Endothelial cell of umbilical vein (primary cell): ENCODE data around the gene PCDH9. TPM values are rescaled to one million over a fixed set of nuclear protein-coding genes. Genes with fewer than 3 reads are reported as not detected.

ENCODE experiments used
- BruUV-seq: library from RNA; stranded (reverse); fragments of 400-500 nt; replicated peaks from 2 replicates; lab custom pipeline; 2021; lab: Mats Ljungman, UMichigan
- CTCF ChIA-PET: fragments of 300-600, 350-600 bp; sonication (Branson Sonifier 250); formaldehyde crosslinking; loops from one replicate; lab custom pipeline; 2021; ENCODE audit warnings: antibody characterized with exemption, inconsistent platforms; lab: Charles Lee
- POLR2A ChIA-PET: fragments of 300-600, 350-600 bp; sonication (Branson Sonifier 250); formaldehyde crosslinking; loops from one replicate; lab custom pipeline; 2021; ENCODE audit warnings: antibody characterized with exemption, inconsistent platforms; lab: Charles Lee
- DNase-seq: peaks from one replicate; pipeline ENCODE4 v3.0.0-alpha.2; 2011; ENCODE audit warnings: low read depth, low spot score
- FAIRE-seq: peaks from 2 replicates; lab custom pipeline; 2011; peaks lifted over from hg19 to GRCh38; lab: Jason Lieb, UNC
- H2AFZ ChIP-seq: 2 replicates; pipeline ENCODE4 v1.6.0; 2012; ENCODE audit warnings: low read depth, low read length, control low read depth, inconsistent platforms
- H3K27ac ChIP-seq: 2 replicates; pipeline ENCODE4 v1.5.1; 2011; ENCODE audit warnings: low read depth, mild to moderate bottlenecking, control low read depth, low read length, moderate library complexity; ENCODE audit not compliant: insufficient read depth
- H3K27me3 ChIP-seq, 2 experiments: 2 replicates each; pipeline versions ENCODE4 v1.6.0 to v1.6.1; 2011; ENCODE audit warnings: low read length in 2 of 2, mixed read lengths in 1 of 2; ENCODE audit not compliant: control insufficient read depth in 2 of 2, insufficient read depth in 2 of 2
- H3K36me3 ChIP-seq, 2 experiments: 2 replicates in 1 of 2; 3 replicates in 1 of 2; pipeline ENCODE4 v1.5.1; 2011; ENCODE audit warnings: low read length in 2 of 2, mild to moderate bottlenecking in 1 of 2, moderate library complexity in 1 of 2; ENCODE audit not compliant: control insufficient read depth in 2 of 2, insufficient read depth in 2 of 2; ENCODE audit errors: extremely low read depth in 1 of 2
- H3K4me1 ChIP-seq: 3 replicates; pipeline ENCODE4 v1.5.1; 2011; ENCODE audit warnings: mild to moderate bottlenecking, low read length; ENCODE audit not compliant: control insufficient read depth, insufficient read depth; ENCODE audit errors: extremely low read depth
- H3K4me2 ChIP-seq: 2 replicates; pipeline ENCODE4 v1.6.1; 2011; ENCODE audit warnings: low read length, control low read depth, mixed read lengths; ENCODE audit not compliant: insufficient read depth
- H3K4me3 ChIP-seq, 3 experiments: fragments of 200-600 bp in 1 of 3; sonication (generic), shearing (Covaris generic) in 1 of 3; replicated peaks in 1 of 3; 2 replicates each; pipeline ENCODE4 v1.5.1; 2011 to 2016; ENCODE audit warnings: control low read depth in 3 of 3, low read length in 3 of 3, mild to moderate bottlenecking in 2 of 3, inconsistent platforms in 1 of 3, low read depth in 1 of 3, moderate library complexity in 1 of 3; ENCODE audit not compliant: insufficient read depth in 1 of 3
- H3K79me2 ChIP-seq: 2 replicates; pipeline ENCODE4 v1.6.0; 2012; ENCODE audit warnings: low read length, inconsistent platforms; ENCODE audit not compliant: control insufficient read depth, insufficient read depth
- H3K9ac ChIP-seq: replicated peaks from 2 replicates; pipeline ENCODE3; 2011; ENCODE audit warnings: low read length, control low read depth; ENCODE audit not compliant: insufficient read depth; ENCODE audit errors: extremely low read depth
- H3K9me1 ChIP-seq: replicated peaks from 3 replicates; pipeline ENCODE4 v1.6.0; 2011; ENCODE audit warnings: mild to moderate bottlenecking, low read length; ENCODE audit not compliant: control insufficient read depth, insufficient read depth; ENCODE audit errors: extremely low read depth
- H3K9me3 ChIP-seq: replicated peaks from 2 replicates; pipeline ENCODE4 v1.5.1; 2012; ENCODE audit warnings: low read length, inconsistent platforms; ENCODE audit not compliant: control insufficient read depth, insufficient read depth
- H4K20me1 ChIP-seq: replicated peaks from 2 replicates; pipeline ENCODE3; 2011; ENCODE audit warnings: mild to moderate bottlenecking, low read length; ENCODE audit not compliant: control insufficient read depth, insufficient read depth; ENCODE audit errors: extremely low read depth
- CTCF ChIP-seq, 2 donors: IDR thresholded peaks; 1 replicate in 1 of 2; 2 replicates in 1 of 2; pipeline ENCODE4 v1.5.1; 2011; ENCODE audit warnings: low read length in 2 of 2, mild to moderate bottlenecking in 2 of 2, moderate library complexity in 2 of 2, control low read depth in 1 of 2, inconsistent platforms in 1 of 2, low read depth in 1 of 2; ENCODE audit not compliant: insufficient read depth in 1 of 2; ENCODE audit errors: extremely low read depth in 1 of 2
- EZH2 ChIP-seq: IDR thresholded peaks from 2 replicates; pipeline ENCODE4 v1.6.1; 2012; ENCODE audit warnings: borderline replicate concordance, low read depth, mild to moderate bottlenecking, moderate library complexity, low read length, inconsistent platforms; ENCODE audit not compliant: severe bottlenecking
- FOS ChIP-seq: IDR thresholded peaks from 2 replicates; pipeline ENCODE4 v1.6.1; 2011; ENCODE audit warnings: mild to moderate bottlenecking, low read length, moderate library complexity, borderline replicate concordance; ENCODE audit not compliant: insufficient read depth
- GATA2 ChIP-seq: IDR thresholded peaks from 2 replicates; pipeline ENCODE4 v1.7.0; 2011; ENCODE audit warnings: low read depth, mild to moderate bottlenecking, moderate library complexity, mixed read lengths, low read length; ENCODE audit not compliant: insufficient read length, insufficient read depth
- JUN ChIP-seq: IDR thresholded peaks from 2 replicates; pipeline ENCODE4 v1.6.1; 2011; ENCODE audit warnings: borderline replicate concordance, low read depth; ENCODE audit not compliant: insufficient read length, insufficient read depth
- MAX ChIP-seq: IDR thresholded peaks from 2 replicates; pipeline ENCODE4 v1.6.1; 2011; ENCODE audit not compliant: insufficient read depth, insufficient read length
- MYC ChIP-seq: IDR thresholded peaks from one replicate; pipeline ENCODE4 v1.6.1; 2011; ENCODE audit warnings: mild to moderate bottlenecking, low read depth, low read length
- POLR2A ChIP-seq: IDR thresholded peaks from 2 replicates; pipeline ENCODE4 v1.6.1; 2012; ENCODE audit warnings: low read depth, mild to moderate bottlenecking, control low read depth, low read length
- POLR2AphosphoS5 ChIP-seq: IDR thresholded peaks from 2 replicates; pipeline ENCODE4 v1.6.1; 2012; ENCODE audit warnings: low read depth, mild to moderate bottlenecking, control low read depth, low read length, moderate library complexity; ENCODE audit not compliant: insufficient read depth
- dilution Hi-C: fragments of 300-500 bp; cut with MboI; formaldehyde crosslinking; loops from one replicate; pipeline ENCODE4 v1.15.0; 2019; ENCODE audit warnings: low sequenced_read_pairs; ENCODE audit not compliant: extremely low pct_ligation_motif_present
- intact Hi-C: fragments of 100-400 bp; cut with micrococcal nuclease; formaldehyde crosslinking; loops from one replicate; pipeline ENCODE4 v1.10.0; 2022
- polyA plus RNA-seq, 4 experiments: library from polyadenylated mRNA; depleted of rRNA in 3 of 4; stranded (reverse) in 3 of 4; unstranded in 1 of 4; fragments of >200 nt; gene quantifications; 2 replicates each; pipeline versions ENCODE4 v1.2.1 to v1.2.3, GENCODE V29; 2011 to 2012; ENCODE audit warnings: missing spikeins in 1 of 4
- total RNA-seq: library from RNA; stranded (reverse); gene quantifications from 2 replicates; pipeline ENCODE4 v1.2.3, GENCODE V29; 2021

Gene PCDH9
- total and polyA plus RNA-seq, 2 donors (not counting 3 experiments of a cell fraction or from before 2014, with no cell fraction given): 1.1 to 5.2 TPM

- Histone ChIP-seq H3K27me3 (no peaks in the 10 kb centered on the region), H2AFZ (no peak overlapping the region), H3K4me1 (peaks cover 3% of the 10 kb centered on the region), H3K36me3 (no peaks in the 10 kb centered on the region), H3K27ac (no peak overlapping the region), H3K4me2 (peak overlapping the region; percentile 47), H3K79me2 (no peaks in the 10 kb centered on the region), H3K9me1 (no peaks in the 10 kb centered on the region), H3K4me3 (no peak overlapping the region), H3K9me3 (no peaks in the 10 kb centered on the region), H4K20me1 (no peaks in the 10 kb centered on the region), H3K9ac (no peak overlapping the region)
- TF ChIP-seq MYC: no peak
- no peak for TF ChIP-seq GATA2
- no peak for TF ChIP-seq MAX
- no peak for TF ChIP-seq CTCF (IDR thresholded peaks at IDR 0.05; ENCODE audit: extremely low read depth in 1 of 2, insufficient read depth in 1 of 2, low read depth in 1 of 2, low read length in 2 of 2)
- TF ChIP-seq POLR2AphosphoS5: no peak
- no peak for TF ChIP-seq EZH2
- peak; percentile 31 for TF ChIP-seq FOS
- TF ChIP-seq JUN: peak; percentile 66
- TF ChIP-seq POLR2A: no peak
- BruUV-seq: no TSS peak
- FAIRE-seq (peak; percentile 59), DNase-seq (peak; percentile 90)
- dilution Hi-C loops: no loop called here
- POLR2A ChIA-PET: no interaction called here
- intact Hi-C loops: loop anchor here (1.0 kb wide), 1 partner anchor 29 kb away; no protein-coding TSS in a partner anchor
- CTCF ChIA-PET: interaction anchor here (1.4 kb wide), 1 partner anchor 19 kb away, joined by 3 read pairs; no protein-coding TSS in a partner anchor
Observed at GRCh38 chr13:67119481-67119894, 110.6 kb downstream of the PCDH9 start.
